GM10248 (cell line): ENCODE results near the gene LRRC52.

ENCODE experiments used
- CTCF ChIA-PET: fragments of 300-600 bp; sonication (Branson Sonifier 250); formaldehyde crosslinking; extraction: SDS; loops from one replicate; lab custom pipeline; 2021; ENCODE audit warnings: antibody characterized with exemption; lab: Yijun Ruan, JAX
- POLR2A ChIA-PET: fragments of 350-650 bp; sonication (Branson Sonifier 250); formaldehyde crosslinking; extraction: SDS; loops from one replicate; lab custom pipeline; 2020; ENCODE audit warnings: antibody characterized with exemption; lab: Yijun Ruan, JAX
- DNase-seq: peaks from one replicate; pipeline ENCODE4 v3.0.0; 2012; ENCODE audit errors: extremely low spot score
- TF ChIP-seq, protein P1 (sequence below): IDR thresholded peaks from 2 replicates; pipeline ENCODE4 v1.5.1; 2012; ENCODE audit warnings: mild to moderate bottlenecking, low read depth; ENCODE audit errors: extremely low read depth, missing control alignments, control extremely low read depth

The LRRC52 gene

DNA sequence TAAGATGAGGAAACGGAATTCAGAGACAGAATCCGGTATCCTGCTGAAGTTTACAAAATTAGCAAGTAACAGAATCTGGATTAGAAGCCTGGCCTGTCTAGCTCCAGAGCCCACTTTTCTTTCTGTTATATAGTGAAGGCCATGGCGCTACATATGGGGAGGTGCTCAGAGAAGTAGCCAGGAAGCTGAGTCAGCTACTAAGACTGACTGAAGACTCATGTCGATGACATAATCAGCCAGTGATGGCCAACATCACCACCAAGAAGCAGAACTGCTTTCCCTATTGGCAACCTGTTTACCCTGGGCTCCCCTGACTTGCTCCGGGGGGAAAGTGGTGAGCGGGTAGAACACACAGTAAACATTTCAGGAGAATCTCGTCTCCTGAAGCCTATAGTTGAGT is 18.8 kb downstream of the LRRC52 start:
- TF ChIP-seq, protein P1, sequence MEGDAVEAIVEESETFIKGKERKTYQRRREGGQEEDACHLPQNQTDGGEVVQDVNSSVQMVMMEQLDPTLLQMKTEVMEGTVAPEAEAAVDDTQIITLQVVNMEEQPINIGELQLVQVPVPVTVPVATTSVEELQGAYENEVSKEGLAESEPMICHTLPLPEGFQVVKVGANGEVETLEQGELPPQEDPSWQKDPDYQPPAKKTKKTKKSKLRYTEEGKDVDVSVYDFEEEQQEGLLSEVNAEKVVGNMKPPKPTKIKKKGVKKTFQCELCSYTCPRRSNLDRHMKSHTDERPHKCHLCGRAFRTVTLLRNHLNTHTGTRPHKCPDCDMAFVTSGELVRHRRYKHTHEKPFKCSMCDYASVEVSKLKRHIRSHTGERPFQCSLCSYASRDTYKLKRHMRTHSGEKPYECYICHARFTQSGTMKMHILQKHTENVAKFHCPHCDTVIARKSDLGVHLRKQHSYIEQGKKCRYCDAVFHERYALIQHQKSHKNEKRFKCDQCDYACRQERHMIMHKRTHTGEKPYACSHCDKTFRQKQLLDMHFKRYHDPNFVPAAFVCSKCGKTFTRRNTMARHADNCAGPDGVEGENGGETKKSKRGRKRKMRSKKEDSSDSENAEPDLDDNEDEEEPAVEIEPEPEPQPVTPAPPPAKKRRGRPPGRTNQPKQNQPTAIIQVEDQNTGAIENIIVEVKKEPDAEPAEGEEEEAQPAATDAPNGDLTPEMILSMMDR, result no peak
- DNase-seq, result no peak
- CTCF ChIA-PET, result interaction anchor here (1.3 to 3.0 kb wide), 2 partner anchors 10 to 21 kb away, joined by 4 to 7 read pairs; no protein-coding TSS in a partner anchor
- POLR2A ChIA-PET, result no interaction called here

DNA sequence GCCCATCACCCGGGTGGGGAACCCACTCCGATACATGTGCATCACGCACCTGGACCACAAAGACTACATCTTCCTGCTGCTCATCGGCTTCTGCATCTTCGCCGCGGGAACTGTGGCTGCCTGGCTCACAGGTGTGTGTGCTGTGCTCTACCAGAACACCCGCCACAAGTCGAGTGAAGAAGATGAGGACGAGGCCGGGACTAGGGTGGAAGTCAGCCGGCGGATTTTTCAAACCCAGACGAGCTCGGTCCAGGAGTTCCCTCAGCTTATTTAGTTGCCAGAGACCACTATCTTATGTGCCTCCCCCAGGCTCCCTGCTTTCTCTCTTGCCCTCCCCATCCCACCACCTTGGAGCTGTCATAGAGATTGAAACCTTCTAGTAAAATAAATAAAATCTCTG is 19.8 kb downstream of the LRRC52 start:
- POLR2A ChIA-PET, result no interaction called here
- CTCF ChIA-PET, result no interaction called here
- TF ChIP-seq, protein P1, result no peak
- no peak for DNase-seq

DNA sequence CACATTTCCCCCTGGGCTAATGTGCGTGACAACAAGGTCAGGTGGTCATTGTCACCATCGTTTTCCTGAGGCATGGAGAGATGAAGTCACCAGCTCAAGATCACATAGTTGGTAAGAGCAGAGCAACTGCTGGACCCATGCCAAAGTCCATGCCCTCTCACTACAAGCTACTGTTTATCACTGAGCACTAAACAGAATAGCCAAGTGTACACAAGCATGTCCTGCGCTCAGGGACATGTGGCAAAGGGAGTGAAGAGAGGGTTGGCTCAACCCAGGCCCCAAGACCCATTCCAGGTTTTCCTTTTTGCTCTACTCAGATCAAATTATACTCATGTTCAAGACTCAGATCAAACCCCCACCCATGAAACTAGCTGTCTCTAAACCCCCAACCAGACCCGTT is 20.8 kb downstream of the LRRC52 start:
- TF ChIP-seq, protein P1, result no peak
- ChIA-PET CTCF (interaction anchor here (1.1 kb wide), 1 partner anchor 24 kb away, joined by 3 read pairs; no protein-coding TSS in a partner anchor), POLR2A (no interaction called here)
- no peak for DNase-seq

DNA sequence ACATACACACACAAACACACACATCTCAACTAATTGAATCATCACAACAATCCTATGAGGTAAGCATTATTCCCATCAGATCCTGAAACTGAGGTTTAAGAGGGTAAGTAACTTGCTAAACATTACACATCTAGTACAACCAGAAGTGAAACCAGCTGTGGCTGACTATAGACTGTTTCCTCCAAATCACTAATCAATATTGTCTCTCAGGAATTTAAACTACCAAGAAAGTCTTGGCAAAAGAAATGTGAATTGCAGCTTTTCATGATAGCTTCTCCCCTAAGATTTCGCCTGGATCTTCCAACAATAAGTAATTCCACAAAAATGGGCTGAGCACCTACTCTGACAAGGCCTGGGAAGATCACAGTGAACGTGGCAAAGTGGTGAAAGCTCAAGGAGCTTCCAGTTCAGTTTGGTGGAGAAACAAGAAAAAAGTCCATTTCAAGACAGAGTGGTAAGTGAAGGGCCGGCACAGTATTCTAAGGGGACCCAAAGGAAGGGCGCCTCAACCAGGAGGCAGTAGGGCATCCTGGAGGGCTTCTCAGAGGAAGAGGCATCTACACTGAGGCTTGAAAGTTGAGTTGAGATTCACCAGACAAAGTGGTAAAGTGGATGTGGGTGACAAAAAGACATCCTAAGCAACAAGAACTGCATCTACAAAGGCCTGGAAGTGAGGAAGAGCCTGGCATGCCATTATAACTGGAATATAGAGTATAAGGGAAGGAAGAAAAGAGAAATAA is 22.1 kb downstream of the LRRC52 start:
- ChIA-PET CTCF (interaction anchor here (1.2 to 1.6 kb wide), 2 partner anchors 9 to 12 kb away, joined by 3 to 4 read pairs; no protein-coding TSS in a partner anchor), POLR2A (no interaction called here)
- TF ChIP-seq, protein P1, result no peak
- no peak for DNase-seq

DNA sequence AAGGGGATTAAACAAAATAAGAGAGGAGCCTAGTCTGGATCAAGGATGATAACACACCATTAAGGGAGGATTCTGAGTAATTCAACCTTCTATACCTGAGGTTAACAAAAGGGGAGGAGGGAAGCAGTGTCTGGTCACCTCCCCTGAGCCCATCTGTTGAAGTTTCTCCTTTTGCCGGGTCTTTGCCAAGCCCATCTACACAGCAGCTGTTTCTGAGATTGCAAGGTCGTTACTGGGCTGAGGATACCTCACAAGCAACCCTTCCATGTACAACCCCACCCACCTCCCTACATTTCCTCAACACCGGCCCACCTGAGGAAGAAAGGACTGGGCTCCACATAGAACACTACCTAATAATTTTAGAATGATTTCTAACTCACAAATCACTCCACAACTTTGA is 26.3 kb downstream of the LRRC52 start:
- POLR2A ChIA-PET, result no interaction called here
- CTCF ChIA-PET, result no interaction called here
- DNase-seq, result no peak
- TF ChIP-seq, protein P1, result no peak

DNA sequence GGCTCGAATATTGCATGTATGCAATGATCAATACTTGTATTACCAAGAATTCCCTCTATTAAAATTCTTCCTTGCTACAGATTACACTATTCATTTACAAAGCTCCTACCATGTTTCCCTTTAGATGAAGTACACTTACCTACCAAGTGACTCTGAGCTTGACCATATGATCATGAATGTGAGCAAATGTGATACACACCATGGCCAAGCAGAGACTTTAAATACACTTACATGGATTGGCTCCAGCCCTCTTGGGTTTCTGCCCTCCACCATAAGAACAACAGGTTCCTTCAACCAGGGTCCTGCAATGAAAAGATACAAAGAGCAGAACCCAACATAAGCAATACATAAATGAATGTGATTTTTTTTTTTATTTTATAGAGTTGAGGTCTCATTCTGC is 30.0 kb downstream of the LRRC52 start:
- no peak for DNase-seq
- TF ChIP-seq, protein P1, result no peak
- CTCF ChIA-PET, result interaction anchor here (3.7 kb wide), 1 partner anchor 206 kb away, joined by 18 read pairs; no protein-coding TSS in a partner anchor
- POLR2A ChIA-PET, result no interaction called here
